CD14-positive monocyte (primary cell): ENCODE data around the gene NNAT. TPM values are rescaled to one million over a fixed set of nuclear protein-coding genes. Genes with fewer than 3 reads are reported as not detected.

Experiments used
- DNase-seq, 3 donors: peaks; one replicate each; pipeline ENCODE4 v3.0.0-alpha.2; 2011 to 2022
- H2AFZ ChIP-seq: 2 replicates; pipeline ENCODE4 v1.6.0; 2012; ENCODE audit warnings: mild to moderate bottlenecking, low read depth, low read length, inconsistent platforms; ENCODE audit not compliant: insufficient read depth, poor library complexity, severe bottlenecking
- H3K27ac ChIP-seq, 2 donors: 1 replicate in 1 of 2; 2 replicates in 1 of 2; pipeline ENCODE4 v1.5.1; 2012 to 2013; ENCODE audit warnings: low read length in 2 of 2, control low read depth in 1 of 2, inconsistent platforms in 1 of 2, low read depth in 1 of 2, mild to moderate bottlenecking in 1 of 2
- H3K27me3 ChIP-seq, 2 donors: one replicate each; pipeline versions ENCODE4 v1.6.0 to v1.6.1; 2011 to 2013; ENCODE audit warnings: low read length in 2 of 2; ENCODE audit not compliant: control insufficient read depth in 2 of 2, insufficient read depth in 2 of 2
- H3K36me3 ChIP-seq, 2 donors: replicated peaks in 1 of 2; 1 replicate in 1 of 2; 2 replicates in 1 of 2; pipeline versions ENCODE4 v1.5.1 to v1.6.1; 2012 to 2013; ENCODE audit warnings: low read length in 2 of 2, control low read depth in 1 of 2, inconsistent platforms in 1 of 2, mild to moderate bottlenecking in 1 of 2; ENCODE audit not compliant: insufficient read depth in 2 of 2, control insufficient read depth in 1 of 2
- H3K4me1 ChIP-seq, 2 donors: 1 replicate in 1 of 2; 2 replicates in 1 of 2; pipeline versions ENCODE4 v1.5.1 to v1.6.1; 2012 to 2013; ENCODE audit warnings: low read length in 2 of 2, control low read depth in 1 of 2, inconsistent platforms in 1 of 2, mild to moderate bottlenecking in 1 of 2, moderate library complexity in 1 of 2; ENCODE audit not compliant: insufficient read depth in 2 of 2, control insufficient read depth in 1 of 2
- H3K4me2 ChIP-seq: replicated peaks from 2 replicates; pipeline ENCODE3; 2012; ENCODE audit warnings: low read length, moderate library complexity, mild to moderate bottlenecking; ENCODE audit not compliant: poor library complexity, severe bottlenecking; ENCODE audit errors: extremely low read depth
- H3K4me3 ChIP-seq, 3 experiments: fragments of 200-600 bp in 1 of 3; sonication (generic) in 1 of 3; replicated peaks in 1 of 3; 1 replicate in 2 of 3; 2 replicates in 1 of 3; pipeline ENCODE4 v1.5.1; 2011 to 2013; ENCODE audit warnings: low read length in 3 of 3, mild to moderate bottlenecking in 3 of 3, control low read depth in 2 of 3, low read depth in 2 of 3, inconsistent platforms in 1 of 3, moderate library complexity in 1 of 3
- H3K79me2 ChIP-seq: 2 replicates; pipeline ENCODE4 v1.6.0; 2012; ENCODE audit warnings: mild to moderate bottlenecking, control low read depth, inconsistent platforms, low read length, moderate library complexity; ENCODE audit not compliant: insufficient read depth
- H3K9ac ChIP-seq: 2 replicates; pipeline ENCODE4 v1.6.0; 2017; ENCODE audit warnings: low read length, mild to moderate bottlenecking; ENCODE audit not compliant: insufficient read depth, poor library complexity, severe bottlenecking
- H3K9me3 ChIP-seq, 2 donors: replicated peaks in 1 of 2; 1 replicate in 1 of 2; 2 replicates in 1 of 2; pipeline versions ENCODE4 v1.5.1 to v1.6.1; 2012 to 2013; ENCODE audit warnings: low read length in 2 of 2, control low read depth in 1 of 2; ENCODE audit not compliant: control insufficient read depth in 1 of 2, insufficient read depth in 1 of 2
- H4K20me1 ChIP-seq: 2 replicates; pipeline ENCODE4 v1.6.0; 2012; ENCODE audit warnings: mild to moderate bottlenecking, low read length, control low read depth, moderate library complexity; ENCODE audit not compliant: insufficient read depth
- H3K27ac Mint-ChIP-seq, 7 donors: one replicate each; pipeline ENCODE4 v1.8.0; 2020; ENCODE audit warnings: mild to moderate bottlenecking in 7 of 7, mixed read lengths in 7 of 7, moderate library complexity in 6 of 7, inconsistent platforms in 2 of 7
- H3K27me3 Mint-ChIP-seq, 3 donors: one replicate each; pipeline ENCODE4 v1.8.0; 2021 to 2022; ENCODE audit warnings: low read depth in 3 of 3, mild to moderate bottlenecking in 3 of 3, mixed read lengths in 3 of 3, moderate library complexity in 3 of 3, inconsistent platforms in 1 of 3
- H3K36me3 Mint-ChIP-seq, 2 donors: one replicate each; pipeline ENCODE4 v1.8.0; 2020; ENCODE audit warnings: mixed read lengths in 2 of 2, inconsistent platforms in 1 of 2, mild to moderate bottlenecking in 1 of 2
- H3K4me1 Mint-ChIP-seq: one replicate; pipeline ENCODE4 v1.8.0; 2020; ENCODE audit warnings: mild to moderate bottlenecking, mixed read lengths
- H3K4me3 Mint-ChIP-seq, 2 donors: one replicate each; pipeline ENCODE4 v1.8.0; 2020; ENCODE audit warnings: mild to moderate bottlenecking in 2 of 2, mixed read lengths in 2 of 2, moderate library complexity in 1 of 2
- H3K9me3 Mint-ChIP-seq, 7 donors: one replicate each; pipeline ENCODE4 v1.8.0; 2020 to 2022; ENCODE audit warnings: mixed read lengths in 7 of 7, mild to moderate bottlenecking in 6 of 7, moderate library complexity in 6 of 7, inconsistent platforms in 2 of 7
- CTCF ChIP-seq: fragments of 200-600 bp; IDR thresholded peaks from one replicate; pipeline ENCODE4 v1.8.0; 2022; ENCODE audit warnings: antibody characterized with exemption, mild to moderate bottlenecking
- WGBS: methylation state at CpG from one replicate; pipeline ENCODE4 v1.1.5; 2013; ENCODE audit warnings: missing lambda C conversion rate; ENCODE audit not compliant: insufficient coverage; 5-methylcytosine and 5-hydroxymethylcytosine counted together
- intact Hi-C, 2 donors: fragments of 100-400 bp; cut with micrococcal nuclease; formaldehyde crosslinking; loops; one replicate each; pipeline versions ENCODE4 v1.15.0 to v1.15.1; 2023
- polyA plus RNA-seq, 3 donors: library from polyadenylated mRNA; depleted of rRNA in 1 of 3; unstranded in 2 of 3; stranded (reverse) in 1 of 3; fragments of 300-500 nt in 2 of 3; fragments of >200 nt in 1 of 3; fragmentation: Illumina TruSeq in 2 of 3; gene quantifications; 1 replicate in 2 of 3; 2 replicates in 1 of 3; pipeline ENCODE4 v1.2.3, GENCODE V29; 2012 to 2021

Gene NNAT
- polyA plus RNA-seq, 3 donors: not detected

- Mint-ChIP-seq H3K4me3 (no peak overlapping the region), H3K27ac (no peak overlapping the region), H3K9me3 (peaks cover 0 to 12% (median 5%) of the 10 kb centered on the region in 7 donors), H3K36me3 (no peaks in the 10 kb centered on the region), H3K4me1 (peaks cover 2% of the 10 kb centered on the region), H3K27me3 (peaks cover 18 to 27% (median 21%) of the 10 kb centered on the region in 3 donors)
- H3K36me3 ChIP-seq: no peaks in the 10 kb centered on the region
- H3K4me1 ChIP-seq: no peaks in the 10 kb centered on the region
- intact Hi-C loops: no loop called here
- H3K4me2 ChIP-seq: no peak overlapping the region
- no peak for TF ChIP-seq CTCF
- WGBS: no CpG with 5 or more reads among the region's 6 CpGs
- no peak overlapping the region for H3K27ac ChIP-seq
- no peaks in the 10 kb centered on the region for H4K20me1 ChIP-seq
- no peak overlapping the region for H3K4me3 ChIP-seq
- no peaks in the 10 kb centered on the region for H3K9me3 ChIP-seq
- no peak for DNase-seq
- H3K9ac ChIP-seq: no peak overlapping the region
- no peaks in the 10 kb centered on the region for H3K79me2 ChIP-seq
- no peak overlapping the region for H2AFZ ChIP-seq
- peaks cover 0 to 2% of the 10 kb centered on the region in 2 donors for H3K27me3 ChIP-seq
Measured at GRCh38 chr20:37479266-37479665, 41.8 kb upstream of the NNAT start.

DNA sequence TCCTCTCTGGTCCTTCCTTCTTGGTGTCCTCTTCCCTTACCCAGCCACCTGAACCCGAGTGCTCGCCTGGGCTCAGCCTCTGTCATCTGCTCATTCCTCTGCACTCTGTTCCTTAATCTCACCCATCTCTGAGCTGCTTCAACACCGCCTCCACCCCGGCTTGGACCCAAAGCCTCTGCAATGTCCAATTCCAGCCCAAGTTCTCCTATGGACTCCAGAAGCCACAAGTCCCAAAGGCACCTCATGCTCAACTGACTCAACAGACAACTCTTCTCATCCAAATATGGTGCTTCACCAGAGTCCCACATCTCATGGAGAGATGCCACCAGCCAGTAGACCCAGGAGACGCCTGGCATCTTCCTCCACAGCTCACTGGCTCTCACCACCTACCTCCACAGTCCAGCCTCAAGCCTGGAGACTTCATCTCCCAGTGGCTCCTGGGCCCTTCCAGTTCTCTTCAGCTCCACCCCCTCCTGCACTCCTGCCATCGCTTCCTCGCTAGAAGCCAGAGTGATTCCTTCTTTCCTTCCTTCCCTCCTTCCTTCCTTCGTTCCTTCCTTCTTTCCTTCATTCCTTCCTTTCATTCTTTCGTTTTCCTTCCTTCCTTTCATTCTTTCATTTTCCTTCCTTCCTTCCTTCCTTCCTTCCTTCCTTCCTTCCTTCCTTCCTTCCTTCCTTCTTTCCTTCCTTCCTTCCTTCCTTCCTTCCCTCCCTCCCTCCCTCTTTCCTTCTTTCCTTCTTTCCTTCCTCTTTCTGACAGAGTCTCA, 40.9 kb upstream of the NNAT start:
- no peaks in the 10 kb centered on the region for H3K36me3 Mint-ChIP-seq
- no peak overlapping the region for H3K9ac ChIP-seq
- H3K27me3 ChIP-seq: peaks cover 0 to 2% of the 10 kb centered on the region in 2 donors
- TF ChIP-seq CTCF: no peak
- no peak overlapping the region for H3K4me2 ChIP-seq
- H3K4me3 ChIP-seq: no peak overlapping the region
- peak overlapping the region in 2 of 7 donors; percentile 7 to 9 for H3K27ac Mint-ChIP-seq
- H3K36me3 ChIP-seq: no peaks in the 10 kb centered on the region
- no peaks in the 10 kb centered on the region for H3K79me2 ChIP-seq
- no peak overlapping the region for H3K27ac ChIP-seq
- H3K4me1 Mint-ChIP-seq: peaks cover 5% of the 10 kb centered on the region
- peaks cover 0 to 12% (median 5%) of the 10 kb centered on the region in 7 donors for H3K9me3 Mint-ChIP-seq
- H4K20me1 ChIP-seq: no peaks in the 10 kb centered on the region
- DNase-seq: no peak
- no peak overlapping the region for H3K4me3 Mint-ChIP-seq
- no peaks in the 10 kb centered on the region for H3K9me3 ChIP-seq
- peaks cover 17 to 24% (median 19%) of the 10 kb centered on the region in 3 donors for H3K27me3 Mint-ChIP-seq
- H3K4me1 ChIP-seq: no peaks in the 10 kb centered on the region
- no peak overlapping the region for H2AFZ ChIP-seq
- intact Hi-C loops: no loop called here
- 92% methylated on average over 9 of the region's 9 CpGs for WGBS
